Amniotic epithelial cell (primary cell): ENCODE measurements around the gene ZBTB32.
"Not testable (repeated sequence)": the region's sequence is repeated elsewhere in the genome, so short reads cannot be mapped to it uniquely, and the experiment has no call there.

Source experiments
- DNase-seq: peaks from one replicate; pipeline ENCODE4 v3.0.0-alpha.2; 2010; ENCODE audit warnings: low read depth

The ZBTB32 gene

DNA sequence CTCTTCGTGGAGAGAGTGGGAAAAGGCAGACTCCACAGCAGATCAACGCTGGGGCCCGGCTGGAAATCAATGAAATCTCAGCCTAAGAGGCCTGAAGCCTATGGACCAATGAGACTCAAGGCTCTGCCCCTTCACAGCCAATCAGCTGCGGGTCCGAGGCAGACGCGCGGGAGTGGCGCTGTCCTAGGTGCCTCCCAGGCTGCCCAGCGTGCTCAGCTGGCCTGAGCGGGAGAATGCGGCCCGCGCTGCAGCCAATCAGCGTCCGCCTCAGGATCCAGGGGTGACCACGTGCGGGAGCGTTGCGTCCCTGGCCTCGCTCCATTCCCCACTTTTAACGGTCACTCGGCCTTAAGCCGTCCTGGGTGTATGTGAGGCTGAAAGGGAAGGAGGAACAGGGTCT lies at the start of gene ZBTB32:
Gene ZBTB32 (plus strand): TSS at position 341 of the 400 bp plus-strand sequence. CDS start 10,069 bp downstream, outside the sequence.
- DNase-seq, result peak; percentile 65

DNA sequence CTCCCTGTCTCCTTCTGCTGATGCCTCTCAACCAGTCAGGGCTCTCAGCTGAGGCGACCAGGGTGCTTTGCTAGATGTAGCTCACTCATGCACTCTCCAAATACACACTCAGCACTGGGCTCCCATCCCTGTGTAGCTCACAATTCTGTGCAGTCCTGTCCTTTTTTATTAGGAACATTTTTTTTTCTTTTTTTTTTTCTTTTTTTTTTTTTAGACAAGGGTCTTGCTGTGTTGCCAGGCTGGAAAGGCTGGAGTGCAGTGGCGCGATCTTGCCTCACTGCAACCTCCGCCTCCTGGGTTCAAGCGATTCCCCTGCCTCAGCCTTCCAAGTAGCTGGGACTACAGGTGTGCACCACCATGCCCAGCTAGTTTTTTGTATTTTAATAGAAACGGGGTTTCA lies 49.5 kb upstream of the ZBTB32 start:
- DNase-seq, result not testable (repeated sequence)

- no peak for DNase-seq
Measured at GRCh38 chr19:35655600-35655999, 48.8 kb upstream of the ZBTB32 start.

GRCh38 chr19:35656700-35657099 lies 47.7 kb upstream of the ZBTB32 start:
- DNase-seq, result no peak

GRCh38 chr19:35657904-35658700 lies 46.3 kb upstream of the ZBTB32 start:
- peak; percentile 18 for DNase-seq

GRCh38 chr19:35661995-35662340 lies 42.4 kb upstream of the ZBTB32 start:
- no peak for DNase-seq

DNA sequence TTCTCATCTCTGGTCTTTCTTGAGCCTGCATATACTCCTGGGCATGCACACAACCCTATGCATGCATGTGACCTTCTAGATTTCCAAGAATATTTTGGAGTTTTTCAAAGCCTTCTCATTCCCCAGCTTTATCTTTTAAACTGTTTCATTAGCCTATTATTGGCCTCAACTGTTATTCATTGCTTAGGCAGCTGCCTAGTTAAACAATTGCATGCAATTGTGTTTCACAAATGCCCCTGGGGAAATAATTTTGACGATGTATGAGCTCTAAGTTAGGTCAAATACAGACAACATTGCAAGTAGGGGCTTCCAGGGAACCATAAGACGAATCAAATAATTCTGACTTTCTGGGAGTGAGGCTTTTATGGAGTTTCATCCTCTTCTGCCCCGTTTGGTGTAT lies 40.4 kb upstream of the ZBTB32 start:
- no peak for DNase-seq

- DNase-seq, result no peak
Measured at GRCh38 chr19:35665157-35665556, 39.2 kb upstream of the ZBTB32 start.

DNA sequence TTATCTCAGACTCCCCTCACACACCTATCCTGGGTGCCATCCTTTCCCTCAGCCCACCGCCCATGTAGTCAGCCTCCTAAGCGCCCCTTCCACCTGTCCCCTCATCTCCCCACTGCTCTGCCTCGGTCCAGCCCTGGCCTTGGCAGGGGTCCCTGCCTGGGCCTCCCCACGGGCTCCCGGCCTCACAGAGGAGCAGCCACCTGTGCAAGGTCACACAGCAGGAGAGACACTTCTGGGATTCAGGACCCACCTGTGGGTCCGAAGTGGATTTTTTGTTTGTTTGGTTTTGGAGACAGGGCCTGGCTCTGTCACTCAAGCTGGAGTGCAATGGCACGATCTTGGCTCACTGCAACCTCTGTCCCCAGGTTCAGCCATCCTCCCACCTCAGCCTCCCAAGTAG lies 38.8 kb upstream of the ZBTB32 start:
- DNase-seq, result no peak

GRCh38 chr19:35666251-35666913 lies 38.0 kb upstream of the ZBTB32 start, which contains the start of gene UPK1A:
Gene UPK1A (plus strand): TSS chr19:35666517. CDS start chr19:35666813, 296 bp downstream.
- no peak for DNase-seq

DNA sequence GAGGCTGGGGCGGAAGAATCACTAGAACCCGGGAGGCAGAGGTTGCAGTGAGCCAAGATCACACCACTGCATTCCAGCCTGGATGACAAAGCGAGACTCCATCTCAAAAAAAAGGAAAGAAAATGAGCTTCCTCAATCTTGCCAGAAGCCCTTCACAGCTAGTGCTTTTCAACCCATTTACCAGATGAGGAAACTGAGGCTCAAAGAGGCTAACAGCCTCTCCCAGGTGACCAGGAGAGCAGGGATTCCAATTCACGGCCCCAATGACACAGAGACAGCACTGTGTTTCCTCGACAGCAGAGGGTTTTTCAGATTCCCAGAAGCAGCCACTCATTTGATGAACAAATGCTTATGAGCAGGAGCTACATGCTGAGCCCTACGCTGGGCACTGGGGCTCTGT lies 34.8 kb upstream of the ZBTB32 start:
- no peak for DNase-seq

- DNase-seq, result no peak
Measured at GRCh38 chr19:35669974-35670373, 34.4 kb upstream of the ZBTB32 start.

DNA sequence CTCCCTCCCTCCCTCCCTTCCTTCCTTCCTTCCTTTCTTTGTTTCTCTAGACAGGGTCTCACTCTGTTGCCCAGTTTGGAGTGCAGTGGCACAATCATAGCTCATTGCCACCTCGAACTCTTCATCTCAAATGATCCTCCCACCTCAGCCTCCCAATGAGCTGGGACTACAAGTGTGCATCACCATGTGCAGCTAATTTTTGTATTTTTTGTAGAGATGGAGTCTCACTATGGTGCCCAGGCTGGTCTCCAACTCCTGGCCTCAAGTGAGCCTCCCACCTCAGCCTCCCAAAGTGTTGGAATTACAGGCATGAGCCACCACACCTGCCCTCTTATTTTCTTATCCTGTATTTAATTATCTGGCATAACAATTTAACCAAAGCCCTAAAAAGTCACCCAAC lies 33.7 kb upstream of the ZBTB32 start:
- DNase-seq, result no peak

GRCh38 chr19:35671818-35672217 lies 32.5 kb upstream of the ZBTB32 start:
- peak; percentile 67 for DNase-seq

DNA sequence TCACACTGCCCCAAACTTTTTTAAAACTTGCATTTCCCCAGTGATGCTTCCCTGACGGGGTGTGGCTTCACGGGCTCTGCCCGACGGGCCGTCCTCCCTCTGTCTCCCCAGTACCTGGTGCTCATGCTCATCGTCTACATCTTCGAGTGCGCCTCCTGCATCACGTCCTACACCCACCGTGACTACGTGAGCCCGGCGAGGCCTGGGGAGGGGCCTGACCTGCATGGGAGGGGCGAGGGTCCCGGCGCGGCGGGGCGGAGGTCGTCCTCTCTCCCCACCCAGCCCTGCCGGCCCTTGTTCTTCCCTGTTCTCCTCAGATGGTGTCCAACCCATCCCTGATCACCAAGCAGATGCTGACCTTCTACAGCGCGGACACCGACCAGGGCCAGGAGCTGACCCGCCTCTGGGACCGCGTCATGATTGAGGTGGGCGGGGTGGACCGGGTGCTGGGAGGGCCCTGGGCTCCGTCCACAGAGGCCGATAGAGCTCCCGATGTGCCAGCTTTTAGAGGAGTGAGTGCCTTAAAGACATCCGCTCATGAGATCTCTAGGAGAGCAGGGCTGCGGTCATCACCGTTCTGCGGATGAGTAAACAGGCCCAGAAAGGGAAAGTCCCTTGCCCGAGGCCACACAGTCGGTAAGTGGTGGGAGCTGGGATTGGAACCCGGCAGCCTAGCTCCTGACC lies 31.1 kb upstream of the ZBTB32 start:
- DNase-seq, result peak; percentile 68

DNA sequence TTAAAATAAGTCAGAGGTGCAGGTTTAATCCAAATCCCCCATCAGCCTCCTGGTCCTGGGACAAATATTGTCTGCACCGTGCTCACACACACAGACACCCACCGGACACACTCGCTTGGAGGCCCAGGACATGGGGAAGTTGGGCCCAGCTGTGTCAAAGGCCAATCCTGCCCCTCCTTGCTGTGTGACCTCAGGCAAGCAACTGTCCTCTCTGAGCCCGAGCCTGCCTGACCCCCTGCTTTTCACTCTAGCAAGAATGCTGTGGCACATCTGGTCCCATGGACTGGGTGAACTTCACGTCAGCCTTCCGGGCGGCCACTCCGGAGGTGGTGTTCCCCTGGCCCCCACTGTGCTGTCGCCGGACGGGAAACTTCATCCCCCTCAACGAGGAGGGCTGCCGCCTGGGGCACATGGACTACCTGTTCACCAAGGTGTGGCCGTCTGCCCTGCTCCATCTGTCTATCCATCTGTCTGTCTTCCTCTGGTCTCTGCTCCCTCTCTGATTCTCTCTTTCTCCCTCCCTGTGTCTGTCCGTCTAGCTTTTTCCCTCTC lies 28.7 kb upstream of the ZBTB32 start:
- DNase-seq, result no peak

DNA sequence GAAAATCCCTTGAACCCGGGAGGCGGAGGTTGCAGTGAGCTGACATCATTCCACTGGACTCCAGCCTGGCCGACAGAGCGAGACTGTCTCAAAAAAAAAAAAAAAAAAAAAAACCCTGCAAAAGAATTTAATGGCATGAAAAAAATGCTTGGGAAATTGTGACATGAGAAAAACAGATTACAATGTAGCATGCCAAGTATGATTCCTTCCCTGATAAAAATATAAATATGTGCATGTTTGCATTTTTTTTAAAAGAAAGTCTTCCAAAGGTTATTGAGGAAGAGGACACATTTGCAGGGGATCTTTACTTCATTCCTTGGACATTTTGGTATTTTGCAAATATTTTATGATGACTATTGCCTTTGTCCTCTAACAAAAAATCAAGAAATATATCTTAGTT lies 14.5 kb upstream of the ZBTB32 start:
- DNase-seq, result no peak

GRCh38 chr19:35691106-35691505 lies 13.3 kb upstream of the ZBTB32 start:
- not testable (repeated sequence) for DNase-seq

GRCh38 chr19:35692010-35692409 lies 12.3 kb upstream of the ZBTB32 start:
- no peak for DNase-seq

DNA sequence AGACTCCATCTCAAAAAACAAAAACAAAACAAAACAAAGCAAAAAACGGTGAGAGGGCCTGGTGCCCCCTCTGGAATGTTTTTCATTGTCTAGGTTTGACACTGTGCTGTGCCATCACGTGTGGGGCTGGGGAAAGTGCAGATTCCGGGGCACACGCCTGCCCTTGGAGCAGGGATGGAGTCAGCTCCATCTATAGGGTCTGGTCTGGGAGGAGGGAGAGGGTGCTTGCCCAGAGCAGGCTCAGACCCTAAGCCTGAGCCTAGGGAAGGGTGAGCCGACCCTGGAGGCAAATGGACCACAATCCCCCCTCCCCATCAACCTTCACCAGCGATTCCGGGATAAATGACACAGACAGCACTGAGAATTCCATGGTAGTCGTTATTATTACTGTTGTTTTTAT lies 10.9 kb upstream of the ZBTB32 start:
- no peak for DNase-seq

DNA sequence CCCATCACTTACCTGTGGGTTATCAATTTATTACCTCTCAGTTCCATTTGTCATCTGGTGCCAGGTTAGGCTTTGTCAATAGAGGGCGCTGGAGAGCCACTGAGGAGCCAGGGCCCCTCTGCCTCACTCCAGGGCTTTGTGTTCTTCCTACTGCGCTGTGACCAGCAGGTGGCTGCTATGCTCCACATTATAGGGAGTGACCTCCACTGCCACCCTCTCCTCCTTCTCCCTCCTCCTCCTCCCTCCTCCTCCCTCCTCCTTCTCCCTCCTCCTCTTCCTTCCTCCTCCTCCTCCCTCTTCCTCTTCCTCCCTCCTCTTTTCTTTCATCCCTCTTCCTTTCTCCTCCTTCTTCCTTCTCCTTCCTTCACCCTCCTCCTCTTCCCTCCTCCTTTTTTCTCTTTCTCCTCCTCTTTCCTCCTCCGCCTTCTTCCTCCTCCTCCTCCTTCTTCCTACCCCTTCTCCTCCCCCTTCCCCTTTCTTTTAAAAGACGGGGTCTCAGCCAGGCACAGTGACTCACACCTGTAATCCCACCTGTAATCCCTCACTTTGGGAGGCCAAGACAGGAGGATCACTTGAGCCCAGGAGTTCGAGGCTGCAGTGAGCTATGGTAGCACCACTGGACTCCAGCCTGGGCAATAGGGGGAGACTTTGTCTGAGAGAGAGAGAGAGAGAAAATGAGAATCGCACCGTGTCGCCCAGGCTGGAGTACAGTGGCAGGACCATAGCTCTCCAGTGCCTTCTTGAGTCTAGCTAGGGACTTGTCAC lies 10.3 kb upstream of the ZBTB32 start:
- DNase-seq, result peak; percentile 79

DNA sequence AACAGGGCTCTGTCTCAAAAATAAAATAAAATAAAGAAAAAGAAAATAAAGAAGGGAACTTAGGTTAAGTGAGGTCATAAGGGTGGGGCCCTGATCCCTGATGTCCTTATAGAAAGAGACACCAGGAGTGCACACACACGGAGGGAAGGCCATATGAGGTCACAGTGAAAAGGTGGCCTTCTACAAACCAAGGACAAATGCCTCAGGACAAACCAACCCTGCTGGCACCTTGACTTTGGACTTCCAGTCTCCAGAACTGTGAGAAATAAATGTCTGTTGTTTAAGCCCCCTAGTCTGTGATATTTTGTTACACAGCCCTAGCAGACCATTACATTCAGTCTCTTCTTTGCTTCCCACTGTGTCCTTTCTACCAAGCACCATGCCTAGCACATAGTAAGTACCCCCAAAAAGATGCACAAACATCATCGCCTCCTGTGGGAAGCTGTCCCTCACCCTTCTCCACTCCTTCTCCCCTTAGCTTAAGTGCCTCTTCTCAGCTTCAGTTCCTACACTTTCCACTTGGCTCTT lies 8.4 kb upstream of the ZBTB32 start:
- no peak for DNase-seq
